ENCODE results near the gene CYP3A5.

The CYP3A5 gene

GRCh38 chr7:99623702-99624447, 55.9 kb downstream of the CYP3A5 start:
- no peak for DNase-seq (ENCODE audit: low read depth, low spot score)
- TF ChIP-seq CTCF (IDR thresholded peaks at IDR 0.05; ENCODE audit: insufficient read depth, low read length, missing control alignments), result no peak
- H3K4me3 ChIP-seq (ENCODE audit: low read depth, low read length), result no peak overlapping the region
- ChIA-PET POLR2A (interaction anchor here (1.3 kb wide), 1 partner anchor 215 kb away, joined by 3 read pairs; the partner anchor contains the start of genes BUD31 and PDAP1), CTCF (no interaction called here)

GRCh38 chr7:99623091-99623693, 56.6 kb downstream of the CYP3A5 start:
- CTCF ChIA-PET, result no interaction called here

GRCh38 chr7:99622596-99622995, 57.2 kb downstream of the CYP3A5 start:
- H3K4me3 ChIP-seq (ENCODE audit: low read depth, low read length), result no peak overlapping the region
- DNase-seq (ENCODE audit: low read depth, low spot score), result no peak
- no peak for TF ChIP-seq CTCF (IDR thresholded peaks at IDR 0.05; ENCODE audit: insufficient read depth, low read length, missing control alignments)
- ChIA-PET CTCF (interaction anchor here (2.2 kb wide), 1 partner anchor 8 kb away, joined by 6 read pairs; no protein-coding TSS in a partner anchor), POLR2A (no interaction called here)

More at GRCh38 chr7:99623091-99623693, 56.6 kb downstream of the CYP3A5 start:
- no peak for TF ChIP-seq CTCF (IDR thresholded peaks at IDR 0.05; ENCODE audit: insufficient read depth, low read length, missing control alignments)
- H3K4me3 ChIP-seq (ENCODE audit: low read depth, low read length), result no peak overlapping the region
- DNase-seq (ENCODE audit: low read depth, low spot score), result no peak
- POLR2A ChIA-PET, result no interaction called here

GRCh38 chr7:99621271-99621670, 58.5 kb downstream of the CYP3A5 start:
- no peak for DNase-seq (ENCODE audit: low read depth, low spot score)
- H3K4me3 ChIP-seq (ENCODE audit: low read depth, low read length), result no peak overlapping the region
- ChIA-PET POLR2A (no interaction called here), CTCF (interaction anchor here (0.8 to 2.2 kb wide), 2 partner anchors 9 to 20 kb away, joined by 3 to 6 read pairs; no protein-coding TSS in a partner anchor)
- no peak for TF ChIP-seq CTCF (IDR thresholded peaks at IDR 0.05; ENCODE audit: insufficient read depth, low read length, missing control alignments)

- ChIA-PET POLR2A (no interaction called here), CTCF (no interaction called here)
- no peak for DNase-seq (ENCODE audit: low read depth, low spot score)
- H3K4me3 ChIP-seq (ENCODE audit: low read depth, low read length), result no peak overlapping the region
- no peak for TF ChIP-seq CTCF (IDR thresholded peaks at IDR 0.05; ENCODE audit: insufficient read depth, low read length, missing control alignments)
Measured at GRCh38 chr7:99619571-99620130, 60.1 kb downstream of the CYP3A5 start.

- CTCF ChIA-PET, result interaction anchor here (1.3 kb wide), 1 partner anchor 119 kb away, joined by 3 read pairs; no protein-coding TSS in a partner anchor
- TF ChIP-seq CTCF (IDR thresholded peaks at IDR 0.05; ENCODE audit: insufficient read depth, low read length, missing control alignments), result no peak
- POLR2A ChIA-PET, result no interaction called here
- no peak overlapping the region for H3K4me3 ChIP-seq (ENCODE audit: low read depth, low read length)
- peak; percentile 55 for DNase-seq (ENCODE audit: low read depth, low spot score)
Measured at GRCh38 chr7:99618726-99619125, 61.1 kb downstream of the CYP3A5 start.
